ENCODE results near the gene CYTH4.
A peak's percentile ranks its signal among the peaks of the same experiment; 100 is the strongest.

The CYTH4 gene

DNA sequence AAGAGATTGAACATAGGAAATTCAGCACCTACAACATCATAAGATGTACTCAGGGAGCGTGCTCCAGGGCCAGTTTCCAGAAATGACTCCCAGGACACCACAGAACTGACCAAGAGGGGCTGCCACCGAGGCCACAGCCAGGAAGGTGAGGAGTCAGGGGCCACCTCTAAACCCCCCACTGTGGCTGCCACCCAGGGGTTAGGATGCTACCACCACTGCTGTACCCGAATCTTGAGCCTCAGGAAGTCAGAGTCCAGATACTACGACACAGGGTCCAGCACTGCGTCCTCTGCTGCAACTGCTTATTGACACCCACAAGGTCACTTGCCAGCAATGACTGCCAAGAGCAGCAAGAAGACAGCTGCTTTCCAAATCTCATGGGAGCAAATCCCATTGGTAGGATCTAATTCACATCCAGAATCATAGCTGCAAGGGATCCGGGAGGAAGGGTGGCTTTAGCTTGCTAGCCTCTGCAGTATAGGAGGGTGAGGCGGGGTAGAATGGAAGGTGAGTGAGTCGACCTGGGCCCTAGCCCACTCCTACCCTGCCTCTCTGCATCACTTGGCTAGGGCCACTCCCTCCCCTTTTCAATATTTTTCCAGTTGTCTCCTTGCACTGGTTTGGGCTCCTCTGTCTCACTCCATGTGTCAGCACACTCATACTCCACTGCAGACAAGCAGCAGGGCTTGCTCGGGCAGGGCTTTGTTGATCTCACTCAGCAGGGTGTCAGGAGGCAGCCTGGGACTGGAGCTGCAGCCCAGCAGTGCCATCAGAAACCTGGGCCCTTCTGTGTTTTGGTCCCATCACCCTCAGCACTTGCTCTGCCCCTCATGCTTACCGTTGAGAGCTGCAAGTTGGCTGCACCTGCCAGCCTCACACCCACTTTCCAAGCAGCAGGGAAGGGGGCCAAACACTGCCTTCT, 18.1 kb upstream of the CYTH4 start:
- no peak overlapping the region for H3K27ac ChIP-seq
- TF ChIP-seq POLR2AphosphoS5 (IDR thresholded peaks at IDR 0.05; ENCODE audit: borderline replicate concordance, low read depth, low read length), result no peak
- no peak for TF ChIP-seq EZH2 (IDR thresholded peaks at IDR 0.05)
- no peak overlapping the region for H3K4me3 ChIP-seq
- no peak overlapping the region for H3K9ac ChIP-seq (ENCODE audit: insufficient read length)
- no peak for DNase-seq (ENCODE audit: low read depth, low spot score)
- no peaks in the 10 kb centered on the region for H3K9me3 ChIP-seq (ENCODE audit: low read depth, low read length)
- H3K36me3 ChIP-seq (ENCODE audit: insufficient read depth, low read length), result no peaks in the 10 kb centered on the region

DNA sequence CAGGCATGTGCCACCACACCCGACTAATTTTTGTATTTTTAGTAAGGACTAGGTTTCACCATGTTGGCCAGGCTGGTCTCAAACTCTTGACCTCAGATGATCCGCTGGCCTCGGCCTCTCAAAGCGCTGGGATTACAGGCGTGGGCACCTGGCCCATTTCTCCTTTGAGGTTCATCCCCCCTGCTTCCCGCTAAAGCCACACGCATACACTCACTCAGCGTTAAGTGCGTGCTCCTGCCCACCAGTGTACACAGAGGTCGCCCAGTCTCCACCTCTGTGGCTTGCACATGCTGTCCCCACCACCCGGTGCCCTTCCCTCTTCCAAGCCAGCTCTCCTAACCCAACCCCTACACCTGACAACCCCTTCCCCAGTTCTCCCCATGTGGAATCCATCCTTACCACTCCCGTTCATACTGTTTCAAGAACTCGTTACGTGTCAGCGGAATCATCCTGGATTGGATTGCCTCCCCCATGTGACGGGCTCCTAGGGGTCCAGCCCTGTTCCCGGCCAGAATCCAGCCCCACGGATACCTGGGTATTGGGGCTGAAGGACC, 15.7 kb upstream of the CYTH4 start:
- no peaks in the 10 kb centered on the region for H3K36me3 ChIP-seq (ENCODE audit: insufficient read depth, low read length)
- no peak overlapping the region for H3K4me3 ChIP-seq
- H3K27ac ChIP-seq, result no peak overlapping the region
- no peak for TF ChIP-seq EZH2 (IDR thresholded peaks at IDR 0.05)
- TF ChIP-seq FOXP2 (optimal IDR thresholded peaks at IDR 0.05; ENCODE audit: control extremely low read depth, extremely low read length, insufficient read depth), result no peak
- no peak for TF ChIP-seq POLR2AphosphoS5 (IDR thresholded peaks at IDR 0.05; ENCODE audit: borderline replicate concordance, low read depth, low read length)
- no peaks in the 10 kb centered on the region for H3K9me3 ChIP-seq (ENCODE audit: low read depth, low read length)
- DNase-seq (ENCODE audit: low read depth, low spot score), result no peak
- no peak overlapping the region for H3K9ac ChIP-seq (ENCODE audit: insufficient read length)

DNA sequence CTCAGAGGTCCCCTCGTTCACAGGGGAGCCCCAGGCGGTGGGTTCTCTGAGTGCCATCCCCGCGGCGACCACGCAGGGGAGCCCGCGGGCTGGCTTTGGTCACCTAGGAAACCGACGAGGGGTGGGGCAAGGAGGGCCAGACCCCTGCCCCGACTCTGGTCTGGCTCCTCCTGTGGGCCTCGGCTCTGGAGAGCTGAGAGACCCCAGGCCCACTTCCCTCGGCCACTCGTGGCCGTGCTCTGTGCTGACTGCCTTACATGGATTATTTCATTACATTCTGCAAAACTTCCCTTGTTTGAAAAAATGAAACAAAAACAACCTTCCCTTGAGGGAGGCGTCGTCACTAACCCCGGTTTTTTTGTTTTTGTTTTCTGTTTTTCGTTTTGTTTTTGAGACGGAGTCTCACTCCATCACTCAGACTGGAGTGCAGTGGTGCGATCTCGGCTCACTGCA, 15.1 kb upstream of the CYTH4 start:
- no peak for TF ChIP-seq FOXP2 (optimal IDR thresholded peaks at IDR 0.05; ENCODE audit: control extremely low read depth, extremely low read length, insufficient read depth)
- no peak for TF ChIP-seq POLR2AphosphoS5 (IDR thresholded peaks at IDR 0.05; ENCODE audit: borderline replicate concordance, low read depth, low read length)
- TF ChIP-seq EZH2 (IDR thresholded peaks at IDR 0.05), result no peak
- Histone ChIP-seq H3K4me3 (peak overlapping the region; percentile 71), H3K9me3 (ENCODE audit: low read depth, low read length) (no peaks in the 10 kb centered on the region), H3K9ac (ENCODE audit: insufficient read length) (no peak overlapping the region), H3K27ac (no peak overlapping the region), H3K36me3 (ENCODE audit: insufficient read depth, low read length) (no peaks in the 10 kb centered on the region)
- no peak for DNase-seq (ENCODE audit: low read depth, low spot score)

DNA sequence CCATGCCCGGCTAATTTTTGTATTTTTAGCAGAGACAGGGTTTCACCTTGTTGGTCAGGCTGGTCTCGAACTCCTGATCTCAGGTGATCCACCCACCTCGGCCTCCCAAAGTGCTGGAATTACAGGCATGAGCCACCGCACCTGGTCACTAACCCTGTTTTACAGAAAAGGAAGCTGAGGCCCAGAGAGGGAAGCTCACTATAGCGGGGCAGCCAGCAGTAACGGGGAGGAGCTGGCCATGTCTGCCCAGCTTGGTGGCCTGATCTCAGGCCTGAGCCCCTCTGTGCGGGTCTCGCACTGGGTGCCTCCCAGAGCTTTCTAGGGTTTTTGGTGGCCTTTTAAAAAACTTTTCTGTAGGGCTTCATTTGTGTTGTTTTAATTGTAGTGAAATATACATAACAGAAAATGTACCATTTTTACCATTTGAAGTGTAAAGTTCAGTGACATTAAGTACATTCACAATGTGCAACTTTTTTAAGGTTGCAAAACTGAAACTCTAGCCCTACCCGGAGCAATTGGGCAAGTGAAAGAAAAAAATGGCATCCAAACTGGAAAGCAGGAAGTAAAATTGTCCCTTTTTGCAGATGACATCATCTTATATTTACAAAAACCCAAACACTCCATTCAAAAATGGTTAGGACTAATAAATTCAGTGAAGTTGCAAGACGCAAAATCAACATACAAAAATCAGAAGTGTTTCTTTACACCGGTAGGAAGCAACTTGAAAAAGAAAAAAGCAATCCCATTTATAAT, 14.5 kb upstream of the CYTH4 start:
- no peak for DNase-seq (ENCODE audit: low read depth, low spot score)
- no peak overlapping the region for H3K27ac ChIP-seq
- TF ChIP-seq POLR2AphosphoS5 (IDR thresholded peaks at IDR 0.05; ENCODE audit: borderline replicate concordance, low read depth, low read length), result no peak
- no peak for TF ChIP-seq FOXP2 (optimal IDR thresholded peaks at IDR 0.05; ENCODE audit: control extremely low read depth, extremely low read length, insufficient read depth)
- no peak for TF ChIP-seq EZH2 (IDR thresholded peaks at IDR 0.05)
- H3K4me3 ChIP-seq, result no peak overlapping the region
- H3K9ac ChIP-seq (ENCODE audit: insufficient read length), result no peak overlapping the region
- no peaks in the 10 kb centered on the region for H3K9me3 ChIP-seq (ENCODE audit: low read depth, low read length)
- no peaks in the 10 kb centered on the region for H3K36me3 ChIP-seq (ENCODE audit: insufficient read depth, low read length)

DNA sequence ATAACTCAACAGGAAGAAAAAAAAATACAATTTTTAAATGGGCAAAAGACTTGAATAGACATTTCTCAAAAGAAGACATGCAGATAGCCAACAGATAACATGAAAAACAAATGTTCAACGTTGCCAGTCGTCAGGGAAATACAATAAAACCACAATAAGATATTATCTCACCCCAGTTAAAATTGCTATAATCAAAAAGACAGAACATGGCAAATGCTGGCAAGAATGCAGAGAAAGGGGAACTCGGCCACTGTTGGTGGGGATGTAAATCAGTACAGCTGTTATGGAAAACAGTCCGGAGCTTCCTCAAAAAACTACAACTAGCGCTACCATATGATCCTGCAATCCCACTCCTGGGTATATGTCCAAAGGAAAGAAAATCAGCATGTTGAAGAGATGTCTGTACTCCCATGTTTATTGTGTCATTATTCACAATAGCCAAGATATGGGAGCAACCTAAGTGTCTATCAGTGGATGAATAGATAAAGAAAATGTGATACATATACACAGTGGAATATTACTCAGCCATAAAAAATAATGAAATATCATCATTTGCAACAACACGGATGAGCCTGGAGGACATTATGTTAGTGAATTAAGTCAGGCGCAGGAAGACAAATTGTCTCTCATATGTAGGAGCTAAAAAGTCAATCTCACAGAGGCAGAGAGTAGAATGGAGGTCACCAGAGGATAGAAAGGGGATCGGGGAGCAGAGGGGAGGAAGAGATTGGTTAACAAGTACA, 12.2 kb upstream of the CYTH4 start:
- H3K4me3 ChIP-seq, result no peak overlapping the region
- H3K36me3 ChIP-seq (ENCODE audit: insufficient read depth, low read length), result no peaks in the 10 kb centered on the region
- DNase-seq (ENCODE audit: low read depth, low spot score), result no peak
- H3K9ac ChIP-seq (ENCODE audit: insufficient read length), result no peak overlapping the region
- H3K9me3 ChIP-seq (ENCODE audit: low read depth, low read length), result no peaks in the 10 kb centered on the region
- TF ChIP-seq EZH2 (IDR thresholded peaks at IDR 0.05) (no peak), POLR2AphosphoS5 (IDR thresholded peaks at IDR 0.05; ENCODE audit: borderline replicate concordance, low read depth, low read length) (no peak), FOXP2 (optimal IDR thresholded peaks at IDR 0.05; ENCODE audit: control extremely low read depth, extremely low read length, insufficient read depth) (no peak)
- H3K27ac ChIP-seq, result no peak overlapping the region

DNA sequence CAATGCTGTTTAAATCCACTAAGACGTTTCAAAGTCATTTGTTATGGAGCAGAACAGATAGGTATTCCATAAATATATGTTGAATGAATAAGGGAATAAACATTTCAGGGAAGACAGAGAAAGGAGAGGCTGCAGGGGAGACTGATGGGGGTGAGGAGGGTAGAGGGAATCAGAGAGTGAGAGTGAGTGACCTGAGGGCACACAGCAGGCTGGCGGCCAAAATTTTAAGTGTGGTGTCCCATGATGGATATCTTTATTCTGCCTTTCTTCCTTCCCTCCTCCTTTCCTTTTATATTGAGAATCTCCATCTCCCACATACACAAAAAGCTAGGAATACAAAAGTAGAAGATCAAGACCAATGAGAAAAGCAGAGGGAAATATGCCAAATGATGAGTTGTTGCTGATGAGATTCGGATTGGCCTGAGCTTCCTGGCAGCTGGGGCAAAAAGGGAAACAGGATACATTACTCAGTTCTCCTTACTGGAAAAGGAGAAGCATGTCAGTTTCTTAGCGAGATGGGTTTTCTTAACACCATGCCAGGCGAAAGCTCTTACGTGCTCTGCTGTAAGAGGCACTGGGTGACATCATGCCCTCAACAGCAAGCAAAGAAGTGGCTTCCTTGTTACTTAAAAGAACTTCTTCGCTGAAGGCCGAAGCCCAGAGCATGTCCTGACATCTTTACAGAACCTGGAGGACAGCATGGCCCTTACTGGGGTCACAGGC, 11.2 kb upstream of the CYTH4 start:
- no peak for DNase-seq (ENCODE audit: low read depth, low spot score)
- H3K36me3 ChIP-seq (ENCODE audit: insufficient read depth, low read length), result no peaks in the 10 kb centered on the region
- TF ChIP-seq POLR2AphosphoS5 (IDR thresholded peaks at IDR 0.05; ENCODE audit: borderline replicate concordance, low read depth, low read length), result no peak
- TF ChIP-seq FOXP2 (optimal IDR thresholded peaks at IDR 0.05; ENCODE audit: control extremely low read depth, extremely low read length, insufficient read depth), result no peak
- no peak for TF ChIP-seq EZH2 (IDR thresholded peaks at IDR 0.05)
- H3K4me3 ChIP-seq, result no peak overlapping the region
- no peak overlapping the region for H3K9ac ChIP-seq (ENCODE audit: insufficient read length)
- no peaks in the 10 kb centered on the region for H3K9me3 ChIP-seq (ENCODE audit: low read depth, low read length)
- no peak overlapping the region for H3K27ac ChIP-seq

DNA sequence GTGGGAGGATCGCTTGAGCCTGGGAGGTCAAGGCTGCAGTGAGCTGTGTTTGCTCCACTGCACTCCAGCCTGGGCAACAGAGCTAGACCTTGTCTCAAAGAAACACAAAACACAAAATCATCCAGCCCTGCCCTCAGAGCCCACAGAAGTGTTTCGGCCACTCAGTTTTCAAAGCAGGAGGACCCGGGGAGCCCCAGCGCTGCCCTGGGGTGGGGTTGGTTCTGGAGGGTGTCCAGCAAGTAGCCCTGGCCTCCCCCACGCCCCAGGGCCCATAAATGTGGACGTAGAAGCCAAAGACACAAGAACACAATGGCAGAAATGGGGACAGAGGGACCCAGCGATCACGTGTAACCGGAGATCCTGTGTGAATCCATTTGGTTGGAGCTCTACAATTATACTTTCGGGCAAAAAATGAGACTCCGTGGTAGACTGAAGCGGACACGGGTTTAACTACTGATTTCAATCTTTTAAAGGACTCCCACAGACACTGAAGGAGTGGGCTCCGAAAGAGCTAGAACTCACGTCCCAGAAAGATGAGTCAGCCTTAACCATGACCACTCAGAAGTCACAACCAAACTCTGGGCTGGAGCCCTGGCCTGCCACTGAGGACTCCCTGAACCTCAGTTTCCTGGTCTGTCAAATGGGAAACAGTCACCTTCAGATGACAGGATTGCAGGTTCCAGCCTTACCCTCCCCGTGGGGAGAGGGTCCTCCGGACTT, 9.0 kb upstream of the CYTH4 start:
- no peak for DNase-seq (ENCODE audit: low read depth, low spot score)
- H3K9ac ChIP-seq (ENCODE audit: insufficient read length), result no peak overlapping the region

More for the DNA sequence above, 9.0 kb upstream of the CYTH4 start:
- TF ChIP-seq EZH2 (IDR thresholded peaks at IDR 0.05) (no peak), FOXP2 (optimal IDR thresholded peaks at IDR 0.05; ENCODE audit: control extremely low read depth, extremely low read length, insufficient read depth) (no peak), POLR2AphosphoS5 (IDR thresholded peaks at IDR 0.05; ENCODE audit: borderline replicate concordance, low read depth, low read length) (no peak)
- H3K27ac ChIP-seq, result no peak overlapping the region
- no peak overlapping the region for H3K4me3 ChIP-seq
- no peaks in the 10 kb centered on the region for H3K36me3 ChIP-seq (ENCODE audit: insufficient read depth, low read length)
- no peaks in the 10 kb centered on the region for H3K9me3 ChIP-seq (ENCODE audit: low read depth, low read length)
